ENCODE results near the gene OAS3.

- TF ChIP-seq EZH2phosphoT487 (IDR thresholded peaks at IDR 0.05; ENCODE audit: low read depth) = no peak
- TF ChIP-seq CTCF (IDR thresholded peaks at IDR 0.05; ENCODE audit: low read depth, low read length) = no peak
Observed at GRCh38 chr12:113000433-113000832, 62.2 kb downstream of the OAS3 start.

All from OCI-LY3 (cell line).